MM.1S (cell line): ENCODE data around the gene MRPL28.
"Not testable (repeated sequence)": the region's sequence is repeated elsewhere in the genome, so short reads cannot be mapped to it uniquely, and the experiment has no call there.

Experiments
- DNase-seq: peaks from one replicate; pipeline ENCODE4 v3.0.0-alpha.2; 2015
- H2AFZ ChIP-seq: fragments of 300-600 bp; sonication (generic); 2 replicates; pipeline ENCODE4 v1.6.0; 2016; ENCODE audit warnings: antibody characterized with exemption, low read length
- H3F3A ChIP-seq: fragments of 300-600 bp; sonication (generic); 2 replicates; pipeline ENCODE4 v1.6.1; 2016; ENCODE audit warnings: mild to moderate bottlenecking, antibody characterized with exemption, low read length, moderate library complexity, mixed read lengths; ENCODE audit not compliant: insufficient read depth
- H3K27ac ChIP-seq: fragments of 300-600 bp; sonication (generic); 2 replicates; pipeline ENCODE4 v1.5.1; 2016; ENCODE audit warnings: mild to moderate bottlenecking, low read length
- H3K27me3 ChIP-seq: fragments of 300-600 bp; sonication (generic); replicated peaks from 2 replicates; pipeline ENCODE4 v1.6.0; 2016; ENCODE audit warnings: low read length; ENCODE audit not compliant: insufficient read depth
- H3K36me3 ChIP-seq: fragments of 300-600 bp; sonication (generic); replicated peaks from 2 replicates; pipeline ENCODE4 v1.6.1; 2016; ENCODE audit warnings: mild to moderate bottlenecking, low read length, mixed read lengths; ENCODE audit not compliant: insufficient read depth
- H3K4me1 ChIP-seq: fragments of 300-600 bp; sonication (generic); 2 replicates; pipeline ENCODE4 v1.6.1; 2016; ENCODE audit warnings: low read length, mixed read lengths
- H3K4me2 ChIP-seq: fragments of 300-600 bp; sonication (generic); 2 replicates; pipeline ENCODE4 v1.6.0; 2016; ENCODE audit warnings: low read depth, low read length
- H3K4me3 ChIP-seq: fragments of 300-600 bp; sonication (generic); 2 replicates; pipeline ENCODE4 v1.5.1; 2016; ENCODE audit warnings: low read length, mixed read lengths
- H3K79me2 ChIP-seq: fragments of 300-600 bp; sonication (generic); 2 replicates; pipeline ENCODE4 v1.6.1; 2016; ENCODE audit warnings: mixed run types, low read length, mixed read lengths
- H3K9ac ChIP-seq: fragments of 300-600 bp; sonication (generic); 2 replicates; pipeline ENCODE4 v1.6.1; 2016; ENCODE audit warnings: low read length, mixed read lengths
- H3K9me2 ChIP-seq: fragments of 300-600 bp; sonication (generic); replicated peaks from 2 replicates; pipeline ENCODE4 v1.6.1; 2016; ENCODE audit warnings: mild to moderate bottlenecking, low read length, mixed read lengths; ENCODE audit not compliant: insufficient read depth
- H3K9me3 ChIP-seq: fragments of 300-600 bp; sonication (generic); replicated peaks from 2 replicates; pipeline ENCODE4 v1.6.1; 2016; ENCODE audit warnings: mild to moderate bottlenecking, low read length, mixed read lengths; ENCODE audit not compliant: insufficient read depth
- H4K20me1 ChIP-seq: fragments of 300-600 bp; sonication (generic); 2 replicates; pipeline ENCODE4 v1.6.1; 2016; ENCODE audit warnings: mild to moderate bottlenecking, low read length, moderate library complexity, mixed read lengths; ENCODE audit not compliant: insufficient read depth
- CTCF ChIP-seq: fragments of 300-600 bp; sonication (generic); IDR thresholded peaks from 2 replicates; pipeline ENCODE4 v1.5.1; 2016; ENCODE audit warnings: antibody characterized with exemption, low read length, mixed read lengths
- EZH2 ChIP-seq: fragments of 300-600 bp; sonication (generic); optimal IDR thresholded peaks from 2 replicates; pipeline ENCODE3; 2017; ENCODE audit warnings: low read depth, mild to moderate bottlenecking, antibody characterized with exemption, low read length, mixed read lengths
- EZH2phosphoT487 ChIP-seq: fragments of 300-600 bp; sonication (generic); IDR thresholded peaks from 2 replicates; pipeline ENCODE4 v1.6.1; 2018; ENCODE audit warnings: antibody characterized with exemption, low read length

The MRPL28 gene

GRCh38 chr16:364595-365491, 5.5 kb downstream of the MRPL28 start:
- DNase-seq, result no peak
- Histone ChIP-seq H3K27me3 (peaks cover 15% of the 10 kb centered on the region), H3K27ac (no peak overlapping the region), H4K20me1 (no peaks in the 10 kb centered on the region), H3K36me3 (no peaks in the 10 kb centered on the region), H3F3A (no peaks in the 10 kb centered on the region), H3K9me3 (no peaks in the 10 kb centered on the region), H3K4me3 (no peak overlapping the region), H3K4me1 (no peaks in the 10 kb centered on the region), H3K9ac (no peak overlapping the region), H2AFZ (no peak overlapping the region), H3K9me2 (no peaks in the 10 kb centered on the region), H3K79me2 (0 out of 2 replicates have a peak, but pooled peaks cover 5% of the 10 kb centered on the region), H3K4me2 (no peak overlapping the region)
- no peak for TF ChIP-seq EZH2phosphoT487

GRCh38 chr16:363766-364490, 6.4 kb downstream of the MRPL28 start:
- Histone ChIP-seq H3K4me1 (no peaks in the 10 kb centered on the region), H3K4me3 (no peak overlapping the region)

GRCh38 chr16:363110-363765, 7.1 kb downstream of the MRPL28 start:
- Histone ChIP-seq H3K4me2 (no peak overlapping the region), H3K36me3 (no peaks in the 10 kb centered on the region), H2AFZ (no peak overlapping the region), H3K9me2 (no peaks in the 10 kb centered on the region), H3K9ac (no peak overlapping the region), H3K9me3 (no peaks in the 10 kb centered on the region), H3K27me3 (peaks cover 15% of the 10 kb centered on the region), H3K4me1 (no peaks in the 10 kb centered on the region), H3K79me2 (no peaks in the 10 kb centered on the region), H3K4me3 (no peak overlapping the region), H4K20me1 (no peaks in the 10 kb centered on the region), H3K27ac (no peak overlapping the region), H3F3A (no peaks in the 10 kb centered on the region)
- DNase-seq, result no peak
- no peak for TF ChIP-seq CTCF
- no peak for TF ChIP-seq EZH2phosphoT487
- no peak for TF ChIP-seq EZH2

More at GRCh38 chr16:363766-364490, 6.4 kb downstream of the MRPL28 start:
- H3K9ac ChIP-seq, result no peak overlapping the region
- H3K4me2 ChIP-seq, result no peak overlapping the region
- H3F3A ChIP-seq, result no peaks in the 10 kb centered on the region
- H2AFZ ChIP-seq, result no peak overlapping the region
- no peaks in the 10 kb centered on the region for H4K20me1 ChIP-seq
- no peaks in the 10 kb centered on the region for H3K9me2 ChIP-seq
- H3K27me3 ChIP-seq, result peaks cover 15% of the 10 kb centered on the region
- TF ChIP-seq EZH2phosphoT487, result no peak
- TF ChIP-seq CTCF, result no peak
- TF ChIP-seq EZH2, result no peak
- H3K27ac ChIP-seq, result no peak overlapping the region
- no peaks in the 10 kb centered on the region for H3K36me3 ChIP-seq
- no peak for DNase-seq
- no peaks in the 10 kb centered on the region for H3K79me2 ChIP-seq
- H3K9me3 ChIP-seq, result no peaks in the 10 kb centered on the region

GRCh38 chr16:362702-362999, 7.7 kb downstream of the MRPL28 start:
- H4K20me1 ChIP-seq, H3K4me3 ChIP-seq, H3F3A ChIP-seq, DNase-seq, H3K4me1 ChIP-seq, H3K27ac ChIP-seq, H3K9me2 ChIP-seq, H3K9ac ChIP-seq, H3K36me3 ChIP-seq, H3K9me3 ChIP-seq, H2AFZ ChIP-seq, H3K79me2 ChIP-seq, H3K4me2 ChIP-seq: not testable (repeated sequence)
- peaks cover 15% of the 10 kb centered on the region for H3K27me3 ChIP-seq
